NT2/D1 (cell line): Measurements from ENCODE around the gene POLR3A.

Experiments
- DNase-seq: peaks from one replicate; pipeline ENCODE4 v3.0.0-alpha.2; 2011; ENCODE audit warnings: low read depth, low spot score
- H3K27me3 ChIP-seq: 2 replicates; pipeline ENCODE4 v1.6.0; 2011; ENCODE audit warnings: mild to moderate bottlenecking; ENCODE audit not compliant: insufficient read length, insufficient read depth
- H3K36me3 ChIP-seq: 2 replicates; pipeline ENCODE4 v1.6.1; 2011; ENCODE audit warnings: mild to moderate bottlenecking, low read length, mixed read lengths; ENCODE audit not compliant: insufficient read depth, insufficient read length
- H3K4me1 ChIP-seq: 2 replicates; pipeline ENCODE4 v1.5.1; 2011; ENCODE audit not compliant: insufficient read depth, insufficient read length
- H3K4me3 ChIP-seq: 2 replicates; pipeline ENCODE4 v1.5.1; 2011; ENCODE audit warnings: low read depth; ENCODE audit not compliant: insufficient read length
- H3K9ac ChIP-seq: 2 replicates; pipeline ENCODE4 v1.6.0; 2011; ENCODE audit warnings: low read depth; ENCODE audit not compliant: insufficient read length
- H3K9me3 ChIP-seq: 2 replicates; pipeline ENCODE4 v1.5.1; 2011; ENCODE audit warnings: mild to moderate bottlenecking, low read length; ENCODE audit not compliant: insufficient read depth
- SUZ12 ChIP-seq: IDR thresholded peaks from 2 replicates; pipeline ENCODE4 v1.6.1; 2011; ENCODE audit not compliant: insufficient read length, insufficient read depth; ENCODE audit errors: extremely low read depth
- YY1 ChIP-seq: IDR thresholded peaks from 2 replicates; pipeline ENCODE4 v1.6.1; 2011; ENCODE audit not compliant: insufficient read length, insufficient read depth
- ZNF274 ChIP-seq: IDR thresholded peaks from 2 replicates; pipeline ENCODE4 v1.6.1; 2011; ENCODE audit warnings: mild to moderate bottlenecking, low read depth, low read length

POLR3A gene

DNA sequence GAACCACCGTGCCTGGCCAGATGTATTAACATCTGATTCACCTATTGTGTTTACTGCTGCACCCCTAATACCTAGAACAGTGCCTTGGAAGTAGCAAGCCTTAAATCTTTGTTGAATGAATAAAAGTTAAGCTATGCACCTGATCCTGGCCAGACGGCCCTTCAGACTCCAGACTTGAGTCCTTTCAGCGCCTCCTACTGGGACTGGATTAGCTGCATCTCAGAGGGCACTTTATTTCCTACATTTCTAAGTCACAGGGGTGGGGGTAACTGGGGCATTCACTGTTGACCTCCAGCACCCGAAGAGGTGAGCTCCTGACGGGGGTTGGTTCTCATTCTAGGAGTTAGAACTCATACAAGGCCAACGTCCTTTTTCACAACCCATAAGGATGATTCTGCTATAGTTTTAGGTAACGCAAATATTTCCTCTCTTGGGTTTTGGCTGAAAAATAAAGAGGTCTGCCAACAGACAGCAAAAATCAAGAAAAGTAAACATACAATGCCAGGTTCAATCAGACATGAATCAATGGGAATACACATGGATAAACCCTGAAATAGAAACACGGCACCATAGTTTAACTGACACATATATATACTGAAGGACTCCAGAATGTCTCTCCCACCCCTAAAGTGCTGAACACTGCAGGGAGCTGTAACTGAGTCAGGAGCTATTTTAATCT lies 54.8 kb downstream of the POLR3A start:
- H3K9me3 ChIP-seq, result no peaks in the 10 kb centered on the region
- H3K4me1 ChIP-seq, result no peaks in the 10 kb centered on the region
- peak; percentile 57 for DNase-seq
- peaks cover 38% of the 10 kb centered on the region for H3K36me3 ChIP-seq
- TF ChIP-seq SUZ12, result no peak
- TF ChIP-seq ZNF274, result no peak
- no peaks in the 10 kb centered on the region for H3K27me3 ChIP-seq
- H3K9ac ChIP-seq, result no peak overlapping the region
- H3K4me3 ChIP-seq, result no peak overlapping the region

DNA sequence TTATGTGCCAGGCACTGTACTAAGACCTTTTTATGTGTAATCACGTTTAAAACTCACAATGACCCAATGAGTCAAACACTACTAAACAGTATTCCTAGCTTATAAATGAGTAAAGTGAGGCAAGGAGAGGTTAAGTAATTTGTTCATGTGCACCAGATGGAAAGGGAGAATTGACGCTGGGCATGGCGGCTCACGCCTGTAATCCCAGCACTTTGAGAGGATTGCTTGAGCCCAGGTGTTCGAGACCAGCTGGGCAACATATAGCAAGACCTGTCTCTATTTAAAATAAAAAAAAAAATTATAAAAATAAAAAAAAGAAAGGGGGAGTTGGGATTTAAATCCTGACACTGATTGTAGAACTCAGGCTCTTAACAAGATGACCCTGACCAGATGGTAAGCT lies 56.0 kb downstream of the POLR3A start:
- peaks cover 29% of the 10 kb centered on the region for H3K36me3 ChIP-seq

DNA sequence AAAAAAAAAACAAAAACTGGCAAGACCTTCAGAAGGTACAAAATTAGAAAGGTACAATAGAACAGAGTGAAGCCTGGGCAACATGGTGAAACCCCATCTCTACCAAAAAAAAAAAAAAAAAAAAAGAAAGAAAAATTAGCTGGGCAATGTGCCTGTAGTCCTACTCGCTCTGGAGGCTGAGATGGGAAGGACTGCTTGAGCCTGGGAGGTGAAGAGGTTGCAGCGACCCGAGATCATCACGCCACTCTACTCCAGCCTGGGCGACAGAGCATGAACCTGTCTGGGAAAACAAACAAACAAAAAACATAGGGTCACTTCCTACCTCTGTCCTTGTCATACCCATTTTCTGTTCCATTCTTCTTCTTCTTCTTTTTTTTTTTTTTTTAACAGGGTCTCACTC lies 57.2 kb downstream of the POLR3A start:
- Histone ChIP-seq H3K9ac (no peak overlapping the region), H3K9me3 (no peaks in the 10 kb centered on the region), H3K4me3 (no peak overlapping the region), H3K27me3 (no peaks in the 10 kb centered on the region), H3K36me3 (peaks cover 18% of the 10 kb centered on the region), H3K4me1 (no peaks in the 10 kb centered on the region)
- TF ChIP-seq SUZ12, result no peak
- no peak for TF ChIP-seq ZNF274
- TF ChIP-seq YY1, result no peak
- no peak for DNase-seq

More for the DNA sequence above, 56.0 kb downstream of the POLR3A start:
- no peak for DNase-seq
- TF ChIP-seq YY1, result no peak
- TF ChIP-seq SUZ12, result no peak
- no peak for TF ChIP-seq ZNF274
- Histone ChIP-seq H3K9me3 (no peaks in the 10 kb centered on the region), H3K27me3 (no peaks in the 10 kb centered on the region), H3K4me3 (no peak overlapping the region), H3K4me1 (no peaks in the 10 kb centered on the region), H3K9ac (no peak overlapping the region)

DNA sequence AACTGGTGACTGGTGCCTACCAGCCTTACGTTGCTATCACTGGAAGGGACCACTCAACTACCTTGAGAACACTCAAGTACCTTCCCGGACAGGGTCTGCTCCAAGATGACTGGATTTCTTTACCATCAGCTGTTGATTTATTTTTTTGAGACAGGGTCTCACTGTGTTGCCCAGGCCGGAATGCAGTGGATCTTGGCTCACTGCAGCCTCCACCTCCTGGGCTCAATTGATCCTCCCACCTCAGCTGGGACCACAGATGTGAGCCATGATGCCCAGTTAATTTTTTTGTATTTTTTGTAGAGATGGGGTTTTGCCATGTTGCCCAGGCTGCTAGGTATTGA lies 57.5 kb downstream of the POLR3A start:
- TF ChIP-seq ZNF274, result no peak
- no peak for TF ChIP-seq SUZ12
- no peak for TF ChIP-seq YY1
- Histone ChIP-seq H3K9ac (no peak overlapping the region), H3K9me3 (no peaks in the 10 kb centered on the region), H3K36me3 (peaks cover 14% of the 10 kb centered on the region), H3K27me3 (no peaks in the 10 kb centered on the region), H3K4me1 (no peaks in the 10 kb centered on the region), H3K4me3 (no peak overlapping the region)
- no peak for DNase-seq

DNA sequence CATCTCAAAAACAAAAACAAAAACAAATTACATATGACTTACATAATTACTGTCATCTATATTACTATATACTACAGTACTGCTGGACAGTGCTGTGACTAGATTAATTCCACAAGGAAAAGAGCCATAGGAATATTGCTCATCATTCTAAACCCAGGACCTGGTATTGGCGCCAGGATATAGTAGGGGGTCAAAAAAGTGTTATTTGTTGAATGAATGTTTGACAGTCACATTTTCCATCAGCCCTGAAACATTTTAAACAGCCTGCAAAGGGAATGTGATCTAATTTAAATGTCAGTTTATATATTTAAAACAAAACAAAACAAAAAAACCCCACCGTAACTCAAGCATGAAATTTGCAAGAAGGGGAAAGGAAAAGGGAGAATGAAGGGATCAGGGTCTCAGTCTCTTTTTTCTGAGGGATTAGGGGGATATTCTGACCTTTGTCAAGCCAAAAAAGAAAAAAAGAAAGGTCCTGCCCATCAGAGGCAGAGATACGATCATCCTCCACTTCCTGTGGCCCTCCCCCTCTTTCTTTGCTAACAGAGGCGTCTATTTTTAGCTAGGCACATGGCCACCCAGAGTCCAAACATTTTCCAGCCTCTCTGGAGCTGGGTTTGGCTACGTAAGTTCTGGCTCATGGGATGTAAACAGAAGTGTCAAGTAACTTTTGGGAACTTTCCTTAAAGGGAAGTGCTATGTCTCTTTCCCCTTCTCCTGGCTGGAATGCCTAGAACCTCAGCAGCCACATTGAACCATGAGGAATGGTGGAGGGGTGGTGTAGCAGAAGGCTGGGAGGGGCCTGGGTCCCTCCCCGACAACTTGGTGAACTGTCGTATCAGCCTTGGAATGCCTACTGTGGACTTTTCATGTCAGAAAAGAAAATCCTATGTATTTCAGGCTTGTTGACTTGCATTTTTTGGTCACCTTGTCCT lies 58.2 kb downstream of the POLR3A start:
- no peak overlapping the region for H3K9ac ChIP-seq
- H3K9me3 ChIP-seq, result no peaks in the 10 kb centered on the region
- TF ChIP-seq YY1 (no peak), ZNF274 (no peak), SUZ12 (no peak)
- no peak overlapping the region for H3K4me3 ChIP-seq
- peaks cover 10% of the 10 kb centered on the region for H3K36me3 ChIP-seq
- peak; percentile 59 for DNase-seq
- H3K27me3 ChIP-seq, result no peaks in the 10 kb centered on the region
- H3K4me1 ChIP-seq, result no peaks in the 10 kb centered on the region

DNA sequence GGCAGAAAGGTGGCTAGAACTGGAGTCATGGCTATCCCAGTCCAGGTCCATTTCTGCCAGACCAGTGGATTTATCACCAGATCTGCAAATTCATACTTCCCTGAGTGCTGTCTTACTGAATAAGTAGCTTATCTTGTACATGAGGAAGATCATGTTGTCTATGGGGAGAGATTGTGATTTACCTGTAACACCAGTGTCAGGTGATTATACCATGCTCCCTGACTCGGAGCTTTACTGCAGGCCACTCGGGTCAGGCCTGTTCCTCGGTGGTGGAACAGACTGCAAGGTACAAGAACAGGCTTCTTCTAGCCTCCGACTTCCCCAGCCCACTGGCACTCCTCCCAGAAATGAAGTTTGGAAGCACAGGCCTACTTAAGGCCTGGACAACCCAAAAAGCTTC lies 60.2 kb downstream of the POLR3A start:
- Histone ChIP-seq H3K9me3 (peaks cover 11% of the 10 kb centered on the region), H3K36me3 (no peaks in the 10 kb centered on the region), H3K9ac (no peak overlapping the region), H3K27me3 (no peaks in the 10 kb centered on the region), H3K4me1 (no peaks in the 10 kb centered on the region), H3K4me3 (no peak overlapping the region)
- no peak for DNase-seq
- no peak for TF ChIP-seq ZNF274
- TF ChIP-seq YY1, result no peak
- no peak for TF ChIP-seq SUZ12

DNA sequence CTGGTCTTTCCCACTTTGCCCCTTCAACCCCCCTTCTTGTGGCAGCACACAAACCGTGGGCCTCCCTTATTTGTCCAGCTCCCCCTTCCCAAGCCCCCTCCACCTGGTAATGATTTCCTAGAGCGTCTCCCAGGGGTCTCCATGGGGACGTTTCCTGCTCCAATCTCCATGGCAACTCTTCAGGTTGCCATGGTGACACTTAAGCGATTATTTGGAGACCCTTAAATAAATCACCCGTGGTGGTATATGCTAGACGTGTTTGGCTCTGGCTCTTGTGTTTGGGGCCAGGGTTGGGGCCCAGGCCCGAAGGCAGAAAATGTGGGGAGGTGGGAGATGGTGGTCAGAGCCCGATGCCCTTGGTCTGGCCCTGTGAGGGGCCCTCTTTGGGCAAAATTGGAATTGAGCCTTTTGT lies 61.7 kb downstream of the POLR3A start:
- no peaks in the 10 kb centered on the region for H3K27me3 ChIP-seq
- H3K9me3 ChIP-seq, result peaks cover 20% of the 10 kb centered on the region
- no peak overlapping the region for H3K9ac ChIP-seq
- no peak for DNase-seq
- H3K36me3 ChIP-seq, result no peaks in the 10 kb centered on the region
- TF ChIP-seq YY1 (no peak), SUZ12 (no peak), ZNF274 (no peak)
- no peak overlapping the region for H3K4me3 ChIP-seq
- no peaks in the 10 kb centered on the region for H3K4me1 ChIP-seq
